ENCODE measurements around the gene IRF2. TPM values are rescaled to one million over a fixed set of nuclear protein-coding genes. Genes with fewer than 3 reads are reported as not detected.
"Not testable (repeated sequence)": the region's sequence is repeated elsewhere in the genome, so short reads cannot be mapped to it uniquely, and the experiment has no call there.

The IRF2 gene
- total and polyA plus RNA-seq, 12 donors, result 19.0 to 93.1 (median 52.3) TPM

DNA sequence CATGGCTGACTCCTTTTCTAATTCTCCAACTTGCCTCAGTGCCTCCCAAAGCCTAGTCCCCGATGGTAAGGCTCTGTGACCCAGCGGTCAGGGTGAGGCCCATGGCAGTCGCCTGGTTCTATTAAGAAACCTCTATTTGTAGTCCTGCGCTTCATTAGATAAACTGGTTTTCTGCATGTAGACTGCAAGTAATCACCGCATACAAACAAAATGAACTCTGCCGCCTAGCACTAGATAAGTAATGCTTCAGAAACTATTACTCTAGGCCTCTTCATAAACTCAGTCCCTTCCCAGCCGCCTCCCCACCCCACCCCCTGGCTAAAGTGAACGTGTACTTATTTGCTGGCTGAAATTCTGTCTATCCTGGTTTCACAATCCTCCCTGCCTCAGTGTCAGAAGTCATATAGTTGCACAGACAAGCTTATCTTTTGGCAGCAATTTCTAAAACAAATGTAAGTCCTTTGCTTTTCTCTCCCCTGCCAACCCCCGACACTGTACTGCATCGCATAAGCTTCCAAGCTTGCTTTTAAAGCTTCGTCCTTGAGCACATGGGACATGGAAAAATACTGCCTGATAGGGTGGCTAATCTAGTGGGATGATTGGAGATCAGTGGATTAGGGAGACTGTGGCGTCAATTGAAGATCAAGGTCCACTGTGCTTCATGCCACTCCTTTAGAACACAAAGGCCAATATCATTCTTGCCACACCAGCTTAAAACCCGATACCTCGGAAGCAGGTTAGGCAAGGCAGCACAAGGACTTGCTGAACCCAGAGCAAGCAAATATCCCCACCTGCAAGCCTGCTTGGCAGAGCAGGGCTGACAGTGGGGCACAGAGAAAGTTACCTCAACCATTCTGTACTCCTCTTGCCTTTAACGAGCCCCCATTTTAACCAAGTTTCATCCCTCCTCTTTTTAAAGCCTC is 125.8 kb downstream of the IRF2 start:
- intact Hi-C loops (cut with DNase I), result loop anchor here in 1 of 2 donors (5.0 kb wide), 2 partner anchors 39 to 124 kb away; partner anchors contain the start of gene IRF2
- WGBS, 4 donors, result 32 to 38% (median 33%) methylated on average over 15 of the region's 15 CpGs
- peak overlapping the region; percentile 90 to 99 (median 97) for H3K27ac ChIP-seq

DNA sequence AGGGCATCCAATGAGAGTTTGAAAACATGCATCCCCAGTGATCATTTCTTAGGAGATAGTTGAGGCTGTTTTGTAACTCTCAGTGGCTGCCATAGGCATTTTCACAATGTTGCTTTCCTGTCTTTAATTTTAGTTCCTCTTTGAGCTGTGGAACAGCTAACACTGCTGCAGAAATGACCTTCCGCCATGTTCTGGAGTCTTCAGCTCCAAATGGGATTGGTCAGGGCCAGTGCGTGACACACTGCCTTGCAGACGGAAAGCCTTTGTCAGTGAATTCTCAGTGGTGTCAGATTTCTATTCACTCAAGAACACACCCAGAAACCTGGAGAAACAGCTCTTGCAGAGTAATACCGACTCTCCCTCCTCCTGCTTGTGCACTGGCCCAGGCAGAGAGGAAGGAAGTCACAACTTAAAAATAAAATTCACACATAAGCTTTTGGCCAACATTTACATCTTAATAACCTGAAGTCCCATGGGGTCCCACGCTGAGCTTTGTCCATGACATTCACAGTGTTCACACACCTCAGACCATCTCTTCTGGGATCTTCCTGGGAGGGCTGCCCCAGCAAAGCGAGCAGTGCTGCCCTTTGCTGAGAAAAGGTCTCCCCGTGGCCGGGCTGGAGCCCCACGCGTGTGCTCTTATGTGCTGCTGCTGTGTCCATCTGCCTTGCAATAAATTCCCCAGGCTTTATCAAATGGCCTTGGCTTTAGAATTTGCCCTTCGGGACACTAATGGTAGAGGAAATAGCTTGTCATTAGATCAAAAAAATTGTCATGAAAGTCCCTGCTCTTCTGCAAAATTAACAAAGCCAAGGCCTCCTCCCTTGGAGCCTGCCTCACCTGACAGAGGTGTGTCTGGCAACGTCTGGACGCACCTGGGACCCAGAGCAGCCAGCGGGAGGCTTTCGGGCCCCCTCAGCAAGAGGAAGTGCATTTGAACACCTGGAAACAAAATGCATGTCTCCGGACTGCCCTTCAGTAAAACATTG is 126.8 kb downstream of the IRF2 start:
- intact Hi-C loops (cut with DNase I), result loop anchor here in 1 of 2 donors (5.0 kb wide), 2 partner anchors 40 to 125 kb away; partner anchors contain the start of gene IRF2
- WGBS, 4 donors, result 8 to 32% (median 21%) methylated on average over 16 of the region's 16 CpGs
- no peaks in the 10 kb centered on the region for H3K36me3 ChIP-seq (replicated peaks in 1 of 2)
- no peaks in the 10 kb centered on the region for H3K9me3 ChIP-seq (replicated peaks in 1 of 3)
- peaks cover 54 to 73% of the 10 kb centered on the region in 2 donors for H3K4me1 ChIP-seq (replicated peaks in 1 of 2)
- H3K4me3 ChIP-seq, result peak overlapping the region in 1 of 4 donors; percentile 31
- peak overlapping the region; percentile 90 to 99 (median 97) for H3K27ac ChIP-seq
- no peaks in the 10 kb centered on the region for H3K27me3 ChIP-seq
- peak in 1 of 2 donors; percentile 95 for TF ChIP-seq POLR2A (IDR thresholded peaks at IDR 0.05)
- TF ChIP-seq, protein P1, sequence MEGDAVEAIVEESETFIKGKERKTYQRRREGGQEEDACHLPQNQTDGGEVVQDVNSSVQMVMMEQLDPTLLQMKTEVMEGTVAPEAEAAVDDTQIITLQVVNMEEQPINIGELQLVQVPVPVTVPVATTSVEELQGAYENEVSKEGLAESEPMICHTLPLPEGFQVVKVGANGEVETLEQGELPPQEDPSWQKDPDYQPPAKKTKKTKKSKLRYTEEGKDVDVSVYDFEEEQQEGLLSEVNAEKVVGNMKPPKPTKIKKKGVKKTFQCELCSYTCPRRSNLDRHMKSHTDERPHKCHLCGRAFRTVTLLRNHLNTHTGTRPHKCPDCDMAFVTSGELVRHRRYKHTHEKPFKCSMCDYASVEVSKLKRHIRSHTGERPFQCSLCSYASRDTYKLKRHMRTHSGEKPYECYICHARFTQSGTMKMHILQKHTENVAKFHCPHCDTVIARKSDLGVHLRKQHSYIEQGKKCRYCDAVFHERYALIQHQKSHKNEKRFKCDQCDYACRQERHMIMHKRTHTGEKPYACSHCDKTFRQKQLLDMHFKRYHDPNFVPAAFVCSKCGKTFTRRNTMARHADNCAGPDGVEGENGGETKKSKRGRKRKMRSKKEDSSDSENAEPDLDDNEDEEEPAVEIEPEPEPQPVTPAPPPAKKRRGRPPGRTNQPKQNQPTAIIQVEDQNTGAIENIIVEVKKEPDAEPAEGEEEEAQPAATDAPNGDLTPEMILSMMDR (IDR thresholded peaks at IDR 0.05), result no peak
- peak; percentile 77 to 93 (median 89) for DNase-seq

More for the DNA sequence above, 125.8 kb downstream of the IRF2 start:
- peak; percentile 81 to 97 (median 92) for DNase-seq
- peak overlapping the region in 1 of 4 donors; percentile 31 for H3K4me3 ChIP-seq
- TF ChIP-seq, protein P1 (IDR thresholded peaks at IDR 0.05), result peak in 4 of 6 experiments; percentile 15 to 36 (median 25)
- TF ChIP-seq POLR2A (IDR thresholded peaks at IDR 0.05), result peak; percentile 45 to 85
- peaks cover 48 to 65% of the 10 kb centered on the region in 2 donors for H3K4me1 ChIP-seq (replicated peaks in 1 of 2)
- no peaks in the 10 kb centered on the region for H3K36me3 ChIP-seq (replicated peaks in 1 of 2)
- H3K9me3 ChIP-seq (replicated peaks in 1 of 3), result no peaks in the 10 kb centered on the region
- H3K27me3 ChIP-seq, result no peaks in the 10 kb centered on the region

DNA sequence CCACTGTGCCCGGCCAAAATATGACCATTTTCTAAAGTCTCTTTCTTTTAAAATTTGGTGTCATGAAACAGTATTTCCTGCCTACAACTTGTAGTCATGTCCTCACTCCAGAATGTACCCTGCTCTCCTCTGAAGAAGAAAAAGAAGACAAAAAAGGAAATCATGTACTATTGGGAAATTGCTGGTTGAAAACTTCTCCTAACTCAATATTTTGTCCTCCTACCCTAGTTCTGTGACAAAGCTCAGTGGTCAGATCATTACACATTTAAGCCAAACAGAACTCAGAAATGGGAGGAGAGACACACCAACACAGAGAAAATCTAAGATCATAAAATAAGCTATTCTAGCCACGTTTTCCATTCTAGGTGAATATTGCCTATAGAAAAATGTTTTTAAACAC is 127.7 kb downstream of the IRF2 start:
- intact Hi-C loops (cut with DNase I), result loop anchor here in 1 of 2 donors (5.0 kb wide), 2 partner anchors 41 to 126 kb away; partner anchors contain the start of gene IRF2
- WGBS, 4 donors, result 51 to 62% (median 60%) methylated on average over 2 of the region's 2 CpGs
- peaks cover 54 to 73% of the 10 kb centered on the region in 2 donors for H3K4me1 ChIP-seq (replicated peaks in 1 of 2)
- no peak for DNase-seq
- no peaks in the 10 kb centered on the region for H3K36me3 ChIP-seq (replicated peaks in 1 of 2)
- TF ChIP-seq, protein P1 (IDR thresholded peaks at IDR 0.05), result peak in 1 of 6 experiments; percentile 1
- peak in 1 of 2 donors; percentile 11 for TF ChIP-seq POLR2A (IDR thresholded peaks at IDR 0.05)
- no peaks in the 10 kb centered on the region for H3K27me3 ChIP-seq
- no peaks in the 10 kb centered on the region for H3K9me3 ChIP-seq (replicated peaks in 1 of 3)
- no peak overlapping the region for H3K4me3 ChIP-seq
- H3K27ac ChIP-seq, result peak overlapping the region; percentile 90 to 99 (median 97)

DNA sequence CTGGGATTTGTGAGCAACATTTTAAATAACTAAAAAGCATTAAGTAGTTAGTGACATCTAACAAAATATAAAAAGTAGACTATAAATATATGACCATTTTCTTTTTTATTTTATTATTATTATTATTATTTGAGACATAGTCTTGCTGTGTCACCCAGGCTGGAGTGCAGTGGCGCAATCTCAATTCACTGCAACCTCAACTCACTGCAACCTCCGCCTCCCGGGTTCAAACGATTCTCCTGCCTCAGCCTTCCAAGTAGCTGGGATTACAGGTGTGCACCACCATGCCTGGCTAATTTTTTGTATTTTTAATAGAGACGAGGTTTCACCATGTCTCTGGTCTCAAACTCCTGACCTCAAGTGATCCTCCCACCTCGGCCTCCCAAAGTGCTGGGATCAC is 128.1 kb downstream of the IRF2 start:
- Histone ChIP-seq H3K27ac (peak overlapping the region; percentile 90 to 99 (median 97)), H3K4me1 (replicated peaks in 1 of 2) (peaks cover 54 to 73% of the 10 kb centered on the region in 2 donors)
- WGBS, 4 donors, result 53 to 73% (median 59%) methylated on average over 6 of the region's 6 CpGs
- H3K27me3 ChIP-seq; H3K36me3 ChIP-seq (replicated peaks in 1 of 2); H3K4me3 ChIP-seq; H3K9me3 ChIP-seq (replicated peaks in 1 of 3): not testable (repeated sequence)
- peak in 2 of 7 donors; percentile 31 to 54 for DNase-seq
- intact Hi-C loops (cut with DNase I), result loop anchor here in 1 of 2 donors (5.0 kb wide), 2 partner anchors 41 to 126 kb away; partner anchors contain the start of gene IRF2

Measured in adrenal gland (tissue), 12 donors.